Measurements from ENCODE around the gene CAMTA1. TPM values are rescaled to one million over a fixed set of nuclear protein-coding genes. Genes with fewer than 3 reads are reported as not detected.

Gene CAMTA1
- total and polyA plus RNA-seq, 8 donors = 42.8 to 213 (median 118) TPM

DNA sequence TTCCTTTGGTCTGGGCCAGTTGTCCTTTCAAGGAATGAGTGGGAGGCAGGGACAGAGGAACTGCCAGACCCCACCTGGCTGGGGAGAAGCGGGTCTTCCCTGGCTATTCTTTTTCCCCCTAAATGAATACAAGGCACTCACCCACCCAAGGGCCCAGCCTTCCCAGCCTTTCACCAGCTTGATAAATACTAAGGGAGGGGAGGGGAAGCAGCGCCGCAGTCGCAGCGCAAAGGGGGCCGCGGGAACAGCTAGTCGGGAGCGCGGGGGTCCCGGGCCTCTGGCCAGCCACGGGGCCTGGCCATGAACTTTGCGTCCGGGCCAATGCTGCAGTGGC, 894.6 kb downstream of the CAMTA1 start:
- Histone ChIP-seq H3K27me3 (peaks cover 0 to 17% (median 0%) of the 10 kb centered on the region in 3 donors), H3K4me3 (peak overlapping the region; percentile 66 to 95 (median 82)), H3K4me1 (peaks cover 15 to 33% (median 23%) of the 10 kb centered on the region in 4 donors), H3K36me3 (no peaks in the 10 kb centered on the region), H3K27ac (peak overlapping the region; percentile 59 to 79 (median 72)), H3K9me3 (no peaks in the 10 kb centered on the region)
- 2 to 5% (median 5%) methylated on average over 12 to 14 of the region's 14 CpGs for WGBS, 5 donors
- TF ChIP-seq POLR2A (IDR thresholded peaks at IDR 0.05) (no peak), EP300 (IDR thresholded peaks at IDR 0.05) (no peak)
- TF ChIP-seq, protein P1, sequence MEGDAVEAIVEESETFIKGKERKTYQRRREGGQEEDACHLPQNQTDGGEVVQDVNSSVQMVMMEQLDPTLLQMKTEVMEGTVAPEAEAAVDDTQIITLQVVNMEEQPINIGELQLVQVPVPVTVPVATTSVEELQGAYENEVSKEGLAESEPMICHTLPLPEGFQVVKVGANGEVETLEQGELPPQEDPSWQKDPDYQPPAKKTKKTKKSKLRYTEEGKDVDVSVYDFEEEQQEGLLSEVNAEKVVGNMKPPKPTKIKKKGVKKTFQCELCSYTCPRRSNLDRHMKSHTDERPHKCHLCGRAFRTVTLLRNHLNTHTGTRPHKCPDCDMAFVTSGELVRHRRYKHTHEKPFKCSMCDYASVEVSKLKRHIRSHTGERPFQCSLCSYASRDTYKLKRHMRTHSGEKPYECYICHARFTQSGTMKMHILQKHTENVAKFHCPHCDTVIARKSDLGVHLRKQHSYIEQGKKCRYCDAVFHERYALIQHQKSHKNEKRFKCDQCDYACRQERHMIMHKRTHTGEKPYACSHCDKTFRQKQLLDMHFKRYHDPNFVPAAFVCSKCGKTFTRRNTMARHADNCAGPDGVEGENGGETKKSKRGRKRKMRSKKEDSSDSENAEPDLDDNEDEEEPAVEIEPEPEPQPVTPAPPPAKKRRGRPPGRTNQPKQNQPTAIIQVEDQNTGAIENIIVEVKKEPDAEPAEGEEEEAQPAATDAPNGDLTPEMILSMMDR (IDR thresholded peaks at IDR 0.05) = no peak
- DNase-seq = no peak
- intact Hi-C loops (cut with DNase I; ENCODE audit: low total_unique reads) = no loop called here

DNA sequence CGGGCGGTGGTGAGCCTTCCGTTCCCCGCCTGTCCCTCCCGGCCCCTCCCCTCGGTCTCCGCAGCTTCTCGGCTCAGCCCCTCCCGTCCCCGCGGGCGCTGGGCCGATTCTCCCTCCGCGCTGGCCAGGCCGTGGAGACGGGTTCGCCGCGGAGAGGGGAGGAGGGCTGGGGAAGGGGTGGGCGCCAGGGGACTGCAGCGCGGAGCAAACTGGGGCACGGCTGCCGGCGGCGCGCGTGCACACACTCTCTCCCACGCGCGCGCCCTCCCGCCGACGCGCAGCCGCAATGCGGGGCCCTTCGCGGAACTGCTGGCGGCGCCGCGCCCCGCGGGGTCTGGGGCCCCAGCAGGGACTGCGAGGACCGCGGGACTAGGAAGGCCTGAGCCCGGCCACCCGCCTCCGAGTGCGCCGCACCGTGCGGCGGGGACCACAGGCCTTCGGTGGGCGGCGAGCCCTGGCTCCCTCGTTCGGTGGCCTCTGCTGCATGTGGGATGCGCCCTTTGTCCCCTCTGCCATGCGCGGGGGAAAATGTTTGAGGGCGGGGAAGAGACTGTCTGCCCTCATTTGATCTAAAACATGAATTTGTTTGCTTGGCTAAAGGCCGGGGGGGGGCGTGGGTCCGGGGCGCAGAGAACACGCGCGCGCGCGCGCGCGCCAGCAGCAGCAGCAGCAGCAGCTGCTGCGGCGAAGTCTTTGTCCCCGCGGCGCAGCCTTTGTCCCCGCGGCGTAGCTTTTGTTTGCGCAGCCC, 895.1 kb downstream of the CAMTA1 start:
- WGBS, 5 donors = 0 to 1% (median 0%) methylated on average over 3 to 89 of the region's 89 CpGs
- H3K27ac ChIP-seq = peak overlapping the region; percentile 59 to 79 (median 72)
- H3K27me3 ChIP-seq = peaks cover 0 to 17% (median 0%) of the 10 kb centered on the region in 3 donors
- peak; percentile 45 to 89 for DNase-seq
- TF ChIP-seq, protein P1 (IDR thresholded peaks at IDR 0.05) = no peak
- TF ChIP-seq EP300 (IDR thresholded peaks at IDR 0.05) (no peak), POLR2AphosphoS5 (IDR thresholded peaks at IDR 0.05) (no peak), POLR2A (IDR thresholded peaks at IDR 0.05) (no peak)
- no peaks in the 10 kb centered on the region for H3K36me3 ChIP-seq
- H3K4me3 ChIP-seq = peak overlapping the region; percentile 66 to 95 (median 82)
- no peaks in the 10 kb centered on the region for H3K9me3 ChIP-seq
- intact Hi-C loops (cut with DNase I; ENCODE audit: low total_unique reads) = no loop called here
- H3K4me1 ChIP-seq = peaks cover 15 to 33% (median 23%) of the 10 kb centered on the region in 4 donors

DNA sequence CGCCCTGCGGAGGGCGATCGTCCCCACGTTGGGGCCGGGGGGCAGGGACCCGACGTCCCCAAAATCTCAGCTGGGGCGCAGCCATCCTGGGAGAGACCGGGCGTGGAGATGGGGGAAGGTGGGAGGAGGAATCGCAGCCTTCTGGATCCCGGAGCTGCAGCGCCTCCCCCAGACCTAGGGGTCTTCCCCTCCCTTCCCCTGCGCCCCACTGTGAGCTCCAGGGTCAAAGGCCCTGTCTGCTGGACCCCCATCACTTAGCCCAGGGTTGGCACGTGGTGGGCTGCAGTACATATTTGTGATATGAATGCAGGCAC, 895.7 kb downstream of the CAMTA1 start:
- peaks cover 15 to 33% (median 23%) of the 10 kb centered on the region in 4 donors for H3K4me1 ChIP-seq
- intact Hi-C loops (cut with DNase I; ENCODE audit: low total_unique reads) = no loop called here
- no peaks in the 10 kb centered on the region for H3K9me3 ChIP-seq
- H3K27me3 ChIP-seq = peaks cover 0 to 17% (median 0%) of the 10 kb centered on the region in 3 donors
- peak overlapping the region in 2 of 5 donors; percentile 72 to 79 for H3K27ac ChIP-seq
- WGBS, 5 donors = 0 to 10% (median 2%) methylated on average over 2 to 16 of the region's 16 CpGs
- H3K36me3 ChIP-seq = no peaks in the 10 kb centered on the region
- TF ChIP-seq POLR2A (IDR thresholded peaks at IDR 0.05) (no peak), EP300 (IDR thresholded peaks at IDR 0.05) (no peak), POLR2AphosphoS5 (IDR thresholded peaks at IDR 0.05) (no peak)
- TF ChIP-seq, protein P1 (IDR thresholded peaks at IDR 0.05) = no peak
- no peak for DNase-seq
- H3K4me3 ChIP-seq = peak overlapping the region; percentile 66 to 95 (median 82)

DNA sequence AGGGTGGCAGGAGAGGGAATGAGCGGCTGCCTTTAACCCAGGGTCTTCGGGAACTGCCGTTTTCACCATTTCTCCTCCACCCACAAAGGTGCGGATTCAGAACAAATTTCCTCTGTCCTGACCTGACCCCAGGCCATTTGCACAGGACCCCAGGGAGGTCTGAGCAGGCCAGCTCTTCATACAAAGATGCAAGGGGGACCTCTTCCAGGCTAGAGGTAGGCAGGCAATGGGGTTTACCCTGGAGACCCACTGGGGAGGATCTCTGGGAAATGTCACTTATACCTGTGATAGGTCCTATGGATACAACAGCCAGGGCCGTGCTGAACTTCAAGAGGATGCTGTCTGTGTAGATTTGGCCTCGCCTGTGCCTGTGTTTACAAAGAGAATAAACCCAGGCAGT, 896.1 kb downstream of the CAMTA1 start:
- no peaks in the 10 kb centered on the region for H3K9me3 ChIP-seq
- intact Hi-C loops (cut with DNase I; ENCODE audit: low total_unique reads) = no loop called here
- H3K27ac ChIP-seq = no peak overlapping the region
- DNase-seq = no peak
- H3K4me3 ChIP-seq = peak overlapping the region in 1 of 4 donors; percentile 92
- H3K27me3 ChIP-seq = peaks cover 0 to 22% (median 0%) of the 10 kb centered on the region in 3 donors
- WGBS, 5 donors = 60 to 79% (median 70%) methylated on average over 6 of the region's 6 CpGs
- TF ChIP-seq EP300 (IDR thresholded peaks at IDR 0.05) (no peak), POLR2AphosphoS5 (IDR thresholded peaks at IDR 0.05) (no peak), POLR2A (IDR thresholded peaks at IDR 0.05) (no peak)
- H3K4me1 ChIP-seq = peaks cover 15 to 33% (median 23%) of the 10 kb centered on the region in 4 donors
- H3K36me3 ChIP-seq = no peaks in the 10 kb centered on the region

DNA sequence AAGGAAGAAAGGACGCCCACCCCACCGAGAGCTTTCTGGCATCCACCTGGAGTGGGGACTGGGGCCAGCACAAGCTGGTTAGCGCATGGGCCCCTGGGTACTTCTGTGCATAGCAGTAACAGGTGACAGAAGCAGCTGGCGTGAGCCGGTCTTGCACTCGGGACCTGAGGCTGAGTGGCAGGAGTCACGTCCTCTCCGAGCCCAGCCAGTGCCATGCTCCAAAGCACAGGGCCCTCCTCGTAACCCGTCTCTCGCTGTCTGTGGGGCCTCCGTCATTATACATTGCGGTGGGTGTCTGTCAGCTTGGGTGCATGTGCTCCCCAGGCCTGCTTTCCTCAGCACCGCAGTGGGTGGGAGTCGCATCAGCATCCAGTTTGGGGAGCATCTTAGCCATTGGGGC, 898.3 kb downstream of the CAMTA1 start:
- H3K27me3 ChIP-seq = peaks cover 0 to 27% (median 0%) of the 10 kb centered on the region in 3 donors
- intact Hi-C loops (cut with DNase I; ENCODE audit: low total_unique reads) = no loop called here
- H3K4me1 ChIP-seq = peaks cover 12 to 28% (median 23%) of the 10 kb centered on the region in 4 donors
- no peak for TF ChIP-seq EP300 (IDR thresholded peaks at IDR 0.05)
- TF ChIP-seq, protein P1 (IDR thresholded peaks at IDR 0.05) = no peak
- no peak for TF ChIP-seq POLR2AphosphoS5 (IDR thresholded peaks at IDR 0.05)
- TF ChIP-seq POLR2A (IDR thresholded peaks at IDR 0.05) = no peak
- no peak for DNase-seq
- WGBS, 5 donors = 89 to 94% (median 91%) methylated on average over 6 to 15 of the region's 15 CpGs
- H3K4me3 ChIP-seq = no peak overlapping the region
- H3K9me3 ChIP-seq = no peaks in the 10 kb centered on the region
- H3K27ac ChIP-seq = no peak overlapping the region
- H3K36me3 ChIP-seq = no peaks in the 10 kb centered on the region

Data from stomach (tissue), 9 donors.